ENCODE data around the gene NOXO1. TPM values are rescaled to one million over a fixed set of nuclear protein-coding genes. Genes with fewer than 3 reads are reported as not detected.

NOXO1 gene
- total RNA-seq, 1 donor from 2014 or later: 1.2 TPM

GRCh38 chr16:2003231-2003826 is 22.1 kb upstream of the NOXO1 start:
- Histone ChIP-seq H3K4me3 (no peak overlapping the region), H3K4me1 (peaks cover 51% of the 10 kb centered on the region), H3K36me3 (peaks cover 0 to 48% of the 10 kb centered on the region in 2 donors), H3K27ac (no peak overlapping the region), H3K9me3 (no peaks in the 10 kb centered on the region), H3K27me3 (no peaks in the 10 kb centered on the region)
- intact Hi-C loops (cut with DNase I): no loop called here
- TF ChIP-seq POLR2A (IDR thresholded peaks at IDR 0.05): no peak
- no peak for TF ChIP-seq POLR2AphosphoS5 (IDR thresholded peaks at IDR 0.05; ENCODE audit: insufficient read depth in 1 of 2, low read depth in 1 of 2)
- TF ChIP-seq CTCF (IDR thresholded peaks at IDR 0.05): no peak
- no peak for DNase-seq (ENCODE audit: extremely low spot score in 2 of 2)

GRCh38 chr16:2002406-2003230 is 21.3 kb upstream of the NOXO1 start:
- Histone ChIP-seq H3K36me3 (peaks cover 0 to 56% of the 10 kb centered on the region in 2 donors), H3K9me3 (no peaks in the 10 kb centered on the region), H3K4me3 (no peak overlapping the region), H3K4me1 (peaks cover 43% of the 10 kb centered on the region), H3K27ac (no peak overlapping the region), H3K27me3 (no peaks in the 10 kb centered on the region)
- intact Hi-C loops (cut with DNase I): no loop called here
- no peak for TF ChIP-seq POLR2AphosphoS5 (IDR thresholded peaks at IDR 0.05; ENCODE audit: insufficient read depth in 1 of 2, low read depth in 1 of 2)
- no peak for TF ChIP-seq POLR2A (IDR thresholded peaks at IDR 0.05)
- no peak for TF ChIP-seq CTCF (IDR thresholded peaks at IDR 0.05)
- no peak for DNase-seq (ENCODE audit: extremely low spot score in 2 of 2)

GRCh38 chr16:2001456-2002355 is 20.4 kb upstream of the NOXO1 start:
- Histone ChIP-seq H3K9me3 (no peaks in the 10 kb centered on the region), H3K36me3 (peaks cover 0 to 56% of the 10 kb centered on the region in 2 donors), H3K27me3 (no peaks in the 10 kb centered on the region), H3K27ac (no peak overlapping the region), H3K4me1 (peaks cover 34% of the 10 kb centered on the region), H3K4me3 (no peak overlapping the region)
- intact Hi-C loops (cut with DNase I): no loop called here
- TF ChIP-seq CTCF (IDR thresholded peaks at IDR 0.05) (no peak), POLR2AphosphoS5 (IDR thresholded peaks at IDR 0.05; ENCODE audit: insufficient read depth in 1 of 2, low read depth in 1 of 2) (no peak), POLR2A (IDR thresholded peaks at IDR 0.05) (no peak)
- DNase-seq (ENCODE audit: extremely low spot score in 2 of 2): no peak

- H3K4me1 ChIP-seq: peaks cover 28% of the 10 kb centered on the region
- H3K27me3 ChIP-seq: no peaks in the 10 kb centered on the region
- no peak for DNase-seq (ENCODE audit: extremely low spot score in 2 of 2)
- H3K36me3 ChIP-seq: peaks cover 0 to 56% of the 10 kb centered on the region in 2 donors
- H3K9me3 ChIP-seq: no peaks in the 10 kb centered on the region
- intact Hi-C loops (cut with DNase I): no loop called here
- H3K4me3 ChIP-seq: no peak overlapping the region
- no peak overlapping the region for H3K27ac ChIP-seq
- TF ChIP-seq CTCF (IDR thresholded peaks at IDR 0.05): no peak
- TF ChIP-seq POLR2AphosphoS5 (IDR thresholded peaks at IDR 0.05; ENCODE audit: insufficient read depth in 1 of 2, low read depth in 1 of 2): no peak
- TF ChIP-seq POLR2A (IDR thresholded peaks at IDR 0.05): no peak
Measured at GRCh38 chr16:2001035-2001434, 19.8 kb upstream of the NOXO1 start.
